ENCODE measurements around the gene IP6K3.

The IP6K3 gene

DNA sequence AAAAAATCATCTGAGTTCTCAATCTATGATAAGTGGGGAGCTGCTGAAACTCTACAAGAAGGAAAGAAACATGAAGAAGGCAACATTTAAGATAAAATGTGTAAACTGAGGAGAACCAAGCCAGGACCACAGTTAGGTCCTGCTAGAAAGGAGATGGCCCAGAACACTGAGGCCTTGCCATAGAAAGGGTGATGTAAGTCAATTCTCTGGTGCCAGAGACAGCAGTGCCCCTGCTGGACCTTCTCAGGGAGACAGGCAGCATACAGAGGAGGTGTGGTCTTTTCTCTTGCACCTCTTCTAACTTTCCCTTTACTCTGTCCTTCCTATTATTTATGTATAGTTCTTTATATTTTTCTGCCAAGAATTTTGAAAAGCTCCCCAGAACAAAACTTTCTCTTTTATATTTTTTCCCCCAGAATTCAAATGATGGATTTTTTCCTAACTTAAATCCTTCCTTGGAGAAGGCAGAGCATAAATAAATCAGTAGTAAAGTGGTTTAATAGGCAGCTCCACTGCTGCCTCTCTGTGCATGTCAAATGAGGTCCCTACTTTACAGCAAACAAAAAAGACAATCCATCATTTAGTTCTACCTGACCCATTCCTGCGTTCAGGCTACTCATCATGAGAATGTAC is 44.2 kb downstream of the IP6K3 start:
- peak; percentile 76 for DNase-seq

DNA sequence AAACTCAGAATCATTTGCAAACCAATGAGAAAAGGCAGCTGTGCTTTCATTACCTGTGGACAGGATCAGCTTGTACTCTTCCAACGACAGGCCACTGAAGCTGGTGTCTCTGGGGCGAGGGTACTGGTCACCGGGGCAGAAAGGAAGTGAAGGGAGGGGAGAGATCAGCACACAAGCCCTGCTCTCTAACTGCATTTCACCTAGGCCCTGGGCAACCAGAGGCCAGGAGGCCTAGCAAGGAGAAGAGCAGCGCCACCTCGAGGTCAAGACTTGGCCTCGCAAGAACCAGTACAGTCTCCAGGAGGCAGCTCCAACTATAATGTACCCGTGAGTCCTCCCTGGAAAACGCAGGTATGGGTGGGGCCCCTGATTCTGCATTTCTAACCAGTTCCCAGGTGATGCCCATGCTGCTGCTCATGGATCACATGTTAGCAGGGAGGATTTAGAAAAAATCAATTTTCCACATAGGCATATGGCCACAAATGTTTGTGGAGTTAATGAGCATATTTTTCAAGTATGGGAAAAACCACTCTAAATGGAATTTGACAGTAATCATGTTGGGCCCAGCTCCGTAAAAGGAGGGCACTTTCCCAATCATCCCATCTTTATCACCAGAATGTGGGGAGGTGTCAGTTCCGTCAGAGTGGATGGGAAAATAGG is 46.2 kb downstream of the IP6K3 start:
- peak; percentile 93 for DNase-seq

DNA sequence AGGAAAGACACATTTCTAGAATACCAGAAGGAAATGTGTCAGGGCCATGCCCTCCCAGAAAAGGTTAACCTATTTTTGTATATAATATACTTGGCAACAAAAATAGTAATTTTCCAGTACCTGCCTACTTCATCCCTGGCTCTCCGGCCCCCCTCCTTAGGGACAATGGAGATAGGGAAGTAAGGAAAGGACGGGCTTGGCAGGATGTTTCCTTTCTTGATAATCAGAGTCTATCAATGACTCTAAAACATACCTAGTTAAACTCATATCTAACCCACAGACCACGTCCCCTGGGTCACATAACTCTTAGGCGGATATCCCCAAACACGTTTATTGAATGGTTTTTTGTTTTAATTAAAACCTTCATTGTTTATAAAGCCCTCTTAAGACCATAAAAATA is 47.0 kb downstream of the IP6K3 start:
- no peak for DNase-seq

DNA sequence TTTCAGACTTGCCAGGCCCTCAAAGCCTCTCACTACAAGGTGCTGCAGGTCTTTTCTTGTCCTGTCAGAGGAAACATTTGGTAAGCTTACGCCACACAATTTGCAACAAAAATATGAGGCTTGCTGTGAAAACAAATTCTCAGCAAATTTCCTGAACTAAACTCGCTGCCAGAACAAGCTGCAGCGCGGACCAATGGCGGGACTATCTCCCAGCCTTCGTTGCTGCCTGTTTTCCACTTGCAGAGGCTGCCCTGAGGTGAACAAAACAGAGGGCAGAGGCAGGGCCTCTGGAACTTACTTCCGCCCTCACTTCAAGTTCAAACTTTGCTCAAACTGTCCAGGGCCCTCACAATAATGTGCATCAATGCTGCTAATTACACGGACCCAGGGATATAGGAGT is 47.6 kb downstream of the IP6K3 start:
- no peak for DNase-seq

DNA sequence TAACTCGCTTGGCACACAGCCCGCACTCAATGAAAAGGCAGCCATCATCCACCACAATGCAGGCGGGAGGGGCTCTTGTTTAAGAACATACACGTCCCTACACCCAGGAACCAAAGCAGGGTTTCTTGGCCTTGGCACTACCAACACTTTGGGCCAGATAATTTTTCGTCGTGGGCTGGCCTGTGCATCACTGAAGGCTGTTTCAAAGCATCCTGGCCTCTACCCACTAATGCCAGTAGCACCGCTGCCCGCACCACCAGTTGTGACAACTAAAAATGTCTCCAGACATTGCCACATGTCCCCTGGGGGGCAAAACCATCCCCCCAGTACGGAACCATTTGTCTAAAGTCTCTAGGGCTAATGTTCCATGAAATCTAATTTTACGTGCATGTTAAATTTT is 48.2 kb downstream of the IP6K3 start:
- no peak for DNase-seq

DNA sequence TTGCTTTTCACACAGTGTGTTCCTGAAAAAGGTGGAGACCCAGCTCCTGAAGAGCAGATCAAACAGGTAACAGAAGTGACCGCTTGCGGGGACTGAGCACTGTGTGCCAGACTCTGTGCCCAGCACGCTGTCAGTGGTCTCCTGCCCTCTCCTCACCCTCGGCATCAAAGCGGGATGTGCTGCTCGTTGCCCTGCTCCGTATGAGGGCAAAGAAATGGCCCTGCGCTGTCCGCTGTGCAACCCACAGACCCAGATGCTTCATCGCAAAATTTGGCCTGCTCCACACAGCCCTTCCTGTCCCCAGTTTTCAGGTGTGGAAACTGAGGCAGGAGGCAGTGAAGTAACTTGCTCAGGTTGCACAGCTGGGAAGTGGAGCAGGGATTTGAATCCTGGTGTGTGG is 48.9 kb downstream of the IP6K3 start:
- no peak for DNase-seq

DNA sequence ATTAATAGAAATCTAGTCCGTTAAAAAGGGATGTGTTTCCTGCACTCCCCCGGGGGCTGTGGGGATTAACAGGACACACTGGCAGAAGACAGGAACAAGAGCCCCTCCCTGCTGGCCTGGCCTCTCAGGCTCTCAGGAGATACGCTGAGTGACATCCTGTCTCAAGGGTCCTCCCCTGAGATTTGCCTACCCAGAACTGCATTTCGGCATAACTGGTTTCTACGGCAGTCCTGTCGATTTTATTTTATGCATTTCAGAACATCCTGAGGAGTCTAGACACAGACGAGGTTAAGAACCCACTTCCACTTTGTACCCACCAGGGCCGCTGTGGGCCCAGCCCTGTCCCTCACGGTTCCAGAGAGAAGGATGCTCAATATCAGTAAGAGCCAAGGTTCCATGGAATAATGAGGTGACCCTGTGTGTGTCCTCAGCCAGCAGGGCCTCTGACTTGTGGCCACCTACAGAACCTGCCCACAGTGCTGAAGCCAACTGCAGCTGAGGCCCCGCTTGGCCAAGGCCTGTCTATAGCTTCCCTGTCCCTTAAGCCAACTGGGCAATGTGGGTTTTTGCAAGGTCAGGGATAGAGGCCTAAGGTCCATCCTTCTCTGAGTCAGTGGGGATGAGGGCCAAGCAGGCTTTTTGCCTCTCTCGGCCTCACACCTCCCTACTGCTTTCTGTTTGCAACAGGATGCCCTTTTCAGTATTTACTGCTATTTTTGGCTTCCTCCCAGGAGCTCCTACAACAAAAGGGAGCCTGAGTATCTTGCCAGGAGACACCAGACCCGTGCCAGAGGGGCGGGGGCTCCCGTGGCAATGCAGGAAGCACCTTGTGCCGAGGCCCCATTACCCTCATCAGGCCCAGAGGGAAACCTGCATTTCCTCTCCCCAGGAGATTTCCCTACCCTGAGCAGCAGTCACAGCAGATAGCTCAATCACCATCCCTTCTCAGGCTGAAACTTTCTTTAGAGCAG is 49.9 kb downstream of the IP6K3 start:
- DNase-seq = no peak

DNA sequence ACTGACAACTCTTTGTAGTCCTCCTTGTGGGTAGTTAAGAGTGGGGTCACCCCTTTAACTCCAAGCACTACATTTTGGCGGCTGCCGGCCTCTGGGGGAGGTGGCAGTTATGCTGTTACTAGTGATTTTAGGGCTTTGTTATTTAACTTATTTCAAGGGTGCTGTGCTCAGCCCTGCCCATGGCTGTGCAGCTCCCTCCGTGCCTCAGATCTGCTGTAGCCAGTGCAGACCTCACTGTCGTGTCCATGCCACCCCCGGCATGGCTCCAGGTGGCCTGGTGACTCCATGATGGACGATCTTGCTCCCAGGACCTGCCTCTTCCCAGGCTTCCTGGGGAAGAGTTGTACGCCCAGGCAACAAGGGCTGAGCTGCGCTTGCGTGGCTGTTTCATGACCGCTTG is 50.6 kb downstream of the IP6K3 start:
- no peak for DNase-seq

DNA sequence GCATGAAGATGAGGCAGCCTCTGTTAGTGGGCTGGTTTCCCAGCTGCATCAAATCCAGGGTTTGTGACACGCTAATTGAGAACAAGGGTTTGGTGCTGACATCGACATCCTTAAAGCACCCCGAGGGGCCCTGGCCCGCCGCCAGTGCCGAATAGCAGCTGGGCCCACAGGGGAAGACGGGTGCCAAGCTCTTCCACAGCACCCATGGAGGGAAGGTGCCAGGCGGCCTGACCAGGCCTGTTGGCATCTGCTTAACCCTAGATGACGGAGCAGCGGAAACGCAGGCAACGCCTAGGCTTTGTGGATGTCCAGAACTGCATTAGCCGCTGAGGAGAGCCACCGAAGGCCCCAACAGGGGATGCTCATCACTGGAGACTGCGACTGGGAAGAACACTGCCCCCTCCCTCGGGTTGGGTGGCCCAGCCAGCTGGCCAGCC is 51.2 kb downstream of the IP6K3 start:
- no peak for DNase-seq

DNA sequence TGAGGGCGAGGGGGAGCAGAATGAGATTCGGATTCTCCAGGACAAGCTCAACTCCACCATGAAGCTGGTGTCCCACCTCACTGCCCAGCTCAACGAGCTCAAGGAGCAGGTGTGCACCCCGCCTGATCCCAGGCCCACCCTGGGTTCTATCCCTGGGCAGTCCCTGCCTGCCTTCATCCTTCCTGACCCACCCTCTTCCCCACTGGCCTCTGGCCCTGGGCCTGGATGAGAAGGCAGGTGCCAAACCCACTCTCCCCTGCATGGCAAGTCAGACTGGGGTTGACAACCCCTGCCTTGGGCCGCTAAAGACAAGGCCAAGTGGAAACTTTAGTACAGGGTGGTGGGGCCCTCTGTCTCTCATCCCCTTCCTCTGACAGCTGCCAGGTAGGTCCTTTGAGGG is 51.7 kb downstream of the IP6K3 start:
- DNase-seq = no peak

DNA sequence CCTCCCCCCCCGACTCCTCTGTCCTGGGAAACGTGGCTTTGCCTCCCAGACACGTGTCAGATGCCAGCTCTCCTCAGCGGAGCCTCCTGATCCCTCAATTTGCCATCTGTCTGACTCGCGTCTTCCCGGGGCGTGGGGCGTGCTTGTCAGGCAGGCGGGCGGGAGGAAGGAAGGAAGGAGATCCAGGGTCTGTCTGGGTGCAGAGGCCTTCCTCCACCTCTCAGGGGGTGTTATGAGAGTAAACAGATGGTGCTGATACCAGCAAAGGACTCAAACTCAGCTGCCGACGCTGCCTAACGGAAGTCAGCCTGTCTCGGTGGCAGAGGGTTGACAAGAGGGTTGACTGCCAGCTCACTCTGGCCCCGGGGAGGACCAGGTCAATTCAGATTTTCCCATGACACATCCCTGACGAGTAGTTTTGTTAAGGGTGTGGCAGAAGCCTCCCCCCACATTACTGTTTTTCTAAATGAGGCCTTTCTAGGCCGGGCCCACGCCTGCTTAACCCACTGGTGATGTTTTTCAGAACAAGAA is 52.2 kb downstream of the IP6K3 start:
- DNase-seq = no peak

DNA sequence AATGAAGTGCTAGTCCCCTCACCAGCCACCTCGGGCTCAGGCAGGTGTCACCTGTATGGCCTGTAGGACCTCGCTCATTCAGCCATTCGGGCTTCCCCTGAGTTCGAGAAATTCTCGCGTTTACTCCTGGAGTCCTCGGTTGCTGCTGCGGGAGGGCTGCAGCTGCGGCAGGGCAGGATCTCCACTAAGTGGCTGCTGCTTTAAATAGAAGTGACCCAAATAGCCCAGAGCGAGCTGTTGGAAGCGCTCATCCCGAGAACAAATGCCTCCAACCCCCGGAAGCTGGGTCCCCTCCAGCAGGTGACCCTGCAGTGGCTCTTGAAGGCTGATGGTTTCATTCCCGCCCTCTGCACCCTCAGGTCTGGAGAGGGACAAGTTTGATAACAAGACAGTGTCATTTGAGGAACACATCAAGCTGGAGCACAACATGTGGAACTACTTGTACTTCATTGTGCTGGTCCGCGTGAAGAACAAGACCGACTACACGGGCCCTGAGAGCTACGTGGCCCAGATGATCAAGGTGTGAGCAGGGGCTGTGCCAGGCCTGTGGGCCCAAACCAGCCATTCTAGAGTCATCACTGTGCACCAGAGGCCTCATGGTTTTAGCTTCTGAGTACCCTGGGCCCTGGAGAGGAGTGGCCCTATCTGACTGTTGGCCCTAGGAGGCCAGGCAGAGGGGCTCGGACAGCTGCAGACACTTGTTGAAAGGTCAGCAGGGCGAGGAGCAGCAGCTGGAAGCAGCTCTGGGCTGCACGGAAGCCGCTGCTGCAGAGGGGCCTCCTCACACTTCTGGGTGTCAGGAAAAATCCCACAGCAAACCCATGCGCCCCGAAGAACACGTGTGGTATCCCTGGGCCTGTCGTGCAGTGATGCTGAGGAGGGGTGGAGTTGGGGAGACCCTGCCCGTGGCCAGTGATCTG is 53.3 kb downstream of the IP6K3 start:
- no peak for DNase-seq

DNA sequence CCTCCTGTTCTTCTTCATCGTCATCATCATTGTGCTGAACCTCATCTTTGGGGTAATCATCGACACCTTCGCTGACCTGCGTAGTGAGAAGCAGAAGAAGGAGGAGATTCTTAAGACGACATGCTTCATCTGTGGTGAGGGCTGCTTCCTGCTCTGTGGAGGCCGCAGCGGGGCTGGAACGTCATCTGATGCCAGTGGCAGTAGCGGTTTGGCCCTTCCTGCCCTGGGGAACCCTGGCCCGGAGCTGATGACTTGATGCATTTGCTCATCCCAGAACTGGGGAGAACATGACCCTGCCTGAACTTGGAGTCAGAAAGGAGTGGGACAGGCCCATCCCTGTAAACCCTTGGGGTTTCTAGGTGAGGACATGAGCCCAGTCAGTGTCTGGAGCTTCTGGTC is 53.9 kb downstream of the IP6K3 start:
- DNase-seq = no peak

DNA sequence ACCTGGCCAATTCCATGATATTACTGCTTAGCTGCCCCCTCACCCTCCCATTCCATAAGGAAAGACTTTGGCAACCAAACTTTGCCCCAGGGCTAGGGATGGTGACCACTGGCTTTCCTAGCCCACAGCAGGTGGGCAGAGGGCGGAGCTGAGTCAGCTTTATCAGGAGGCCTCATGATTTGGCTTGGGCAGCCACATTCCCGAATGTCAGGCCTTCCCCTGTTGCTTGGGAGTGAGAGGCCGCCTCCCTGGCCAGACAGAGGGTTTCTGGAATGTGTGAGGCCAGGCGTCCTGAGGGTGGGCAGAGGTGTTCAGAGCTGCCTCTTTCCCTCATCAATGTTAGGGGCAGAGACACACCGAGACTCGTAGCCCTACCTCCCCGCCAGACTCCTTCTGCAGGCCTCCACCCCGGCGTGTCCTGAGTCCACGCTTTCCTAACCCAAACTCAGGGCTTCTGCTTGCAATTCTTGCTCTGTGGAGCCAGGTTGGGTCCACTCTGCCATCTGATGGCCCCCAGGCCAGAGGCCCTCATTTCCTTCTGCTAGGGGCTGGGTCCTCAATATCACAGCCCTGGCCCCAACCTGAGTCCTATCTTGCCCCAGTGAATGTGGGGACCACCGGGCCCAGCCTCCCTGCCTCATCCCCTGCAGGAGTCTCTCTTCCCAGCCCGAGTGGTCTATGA is 54.5 kb downstream of the IP6K3 start:
- peak; percentile 69 for DNase-seq

DNA sequence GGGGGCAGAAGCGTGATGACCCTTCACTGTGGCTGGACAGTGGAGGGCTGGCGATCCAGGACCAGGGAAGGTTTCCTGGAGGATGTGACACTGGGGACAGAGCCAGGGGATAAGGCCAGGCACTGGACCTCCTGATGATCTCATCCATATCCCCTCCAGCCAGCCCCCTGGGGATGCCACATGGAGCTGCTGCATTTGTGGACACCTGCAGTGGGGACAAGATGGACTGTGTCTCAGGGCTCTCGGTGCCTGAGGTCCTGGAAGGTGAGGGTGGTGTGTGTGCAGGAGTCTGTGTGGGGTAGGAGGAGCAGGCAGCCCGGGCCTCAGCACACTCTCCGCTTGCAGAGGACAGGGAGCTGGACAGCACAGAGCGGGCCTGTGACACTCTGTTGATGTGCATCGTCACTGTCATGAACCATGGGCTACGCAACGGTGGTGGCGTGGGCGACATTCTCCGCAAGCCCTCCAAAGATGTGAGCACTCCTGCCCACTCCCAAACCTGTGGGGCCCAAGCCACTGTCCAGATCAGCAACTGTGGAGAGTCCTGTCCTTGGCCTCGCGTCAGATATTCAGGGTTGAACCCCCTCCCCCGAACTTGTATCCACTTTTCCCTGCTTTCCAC is 55.1 kb downstream of the IP6K3 start:
- DNase-seq = no peak

DNA sequence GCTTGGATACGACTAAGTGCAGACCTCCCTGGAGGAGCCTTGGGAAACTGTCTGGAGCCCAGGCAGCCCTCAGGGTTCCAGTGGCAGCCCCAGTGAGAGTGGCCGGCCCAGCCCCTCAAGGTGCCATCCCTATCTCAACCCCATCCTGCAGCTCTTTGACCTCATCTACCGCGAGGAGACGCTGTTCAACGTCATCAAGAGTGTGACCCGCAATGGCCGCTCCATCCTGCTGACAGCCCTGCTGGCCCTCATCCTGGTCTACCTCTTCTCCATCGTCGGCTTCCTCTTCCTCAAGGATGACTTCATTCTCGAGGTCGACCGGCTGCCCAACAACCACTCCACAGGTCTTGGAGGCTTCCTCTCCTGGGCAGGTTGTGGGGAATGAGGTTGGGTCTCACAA is 55.9 kb downstream of the IP6K3 start:
- DNase-seq = no peak

DNA sequence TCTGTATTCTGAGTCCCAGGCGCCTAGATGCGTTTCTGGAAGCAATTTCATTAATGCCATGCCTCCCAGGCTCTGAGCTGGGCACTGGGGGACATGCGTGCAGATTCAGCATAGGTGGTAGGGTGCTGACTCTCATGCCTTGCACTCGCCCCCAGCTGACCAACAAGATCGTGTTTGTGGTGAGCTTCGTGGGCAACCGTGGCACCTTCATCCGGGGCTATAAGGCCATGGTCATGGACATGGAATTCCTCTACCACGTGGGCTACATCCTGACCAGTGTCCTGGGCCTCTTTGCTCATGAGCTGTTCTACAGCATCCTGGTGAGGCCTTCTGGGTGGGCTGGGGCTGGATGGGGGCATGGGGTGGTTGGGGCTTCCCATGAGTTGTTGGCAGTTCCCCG is 56.8 kb downstream of the IP6K3 start:
- no peak for DNase-seq

DNA sequence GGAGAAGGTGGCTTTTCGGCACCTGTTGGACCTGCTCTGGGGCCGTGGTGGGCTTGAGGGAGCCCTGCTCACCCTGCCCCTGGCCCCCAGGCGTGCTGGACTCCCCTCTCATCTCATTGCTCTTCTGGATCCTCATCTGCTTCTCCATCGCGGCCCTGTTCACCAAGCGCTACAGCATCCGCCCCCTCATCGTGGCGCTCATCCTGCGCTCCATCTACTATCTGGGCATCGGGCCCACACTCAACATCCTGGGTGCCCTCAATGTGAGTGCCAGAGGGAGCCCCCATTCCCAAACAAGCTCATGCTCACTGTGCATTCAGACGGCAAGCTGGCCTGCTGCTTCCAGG is 57.6 kb downstream of the IP6K3 start:
- no peak for DNase-seq

DNA sequence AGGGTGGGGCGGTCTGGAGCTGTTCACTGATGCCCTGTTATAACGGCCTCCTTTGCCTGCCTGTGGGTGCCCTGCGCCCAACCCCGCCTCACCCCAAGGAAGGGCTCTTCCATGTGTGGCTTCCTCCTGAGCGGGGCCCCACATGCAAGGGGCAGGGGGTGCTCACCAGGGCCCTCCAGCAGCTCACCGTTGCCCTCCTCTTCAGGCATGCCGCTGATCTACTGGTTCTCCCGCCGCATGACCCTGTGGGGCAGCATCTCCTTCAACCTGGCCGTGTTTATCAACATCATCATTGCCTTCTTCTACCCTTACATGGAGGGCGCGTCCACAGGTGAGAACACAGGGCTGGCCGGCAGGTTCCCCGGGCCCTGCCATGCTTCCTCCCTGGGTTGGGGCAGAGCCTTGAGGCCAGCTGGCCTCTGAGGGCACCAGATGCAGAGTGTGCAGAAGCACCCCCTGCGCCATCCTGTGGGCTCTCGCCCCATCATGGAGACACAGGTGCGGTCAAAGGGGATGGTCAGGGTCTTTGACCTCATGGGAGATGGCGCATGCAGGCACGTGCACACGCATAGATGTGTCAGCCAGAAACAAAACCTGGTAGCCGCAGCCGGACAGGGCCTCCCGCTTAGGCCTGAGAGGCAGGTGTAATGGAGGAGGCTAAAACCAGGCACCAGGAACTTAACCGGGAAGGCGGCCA is 58.1 kb downstream of the IP6K3 start:
- no peak for DNase-seq

DNA sequence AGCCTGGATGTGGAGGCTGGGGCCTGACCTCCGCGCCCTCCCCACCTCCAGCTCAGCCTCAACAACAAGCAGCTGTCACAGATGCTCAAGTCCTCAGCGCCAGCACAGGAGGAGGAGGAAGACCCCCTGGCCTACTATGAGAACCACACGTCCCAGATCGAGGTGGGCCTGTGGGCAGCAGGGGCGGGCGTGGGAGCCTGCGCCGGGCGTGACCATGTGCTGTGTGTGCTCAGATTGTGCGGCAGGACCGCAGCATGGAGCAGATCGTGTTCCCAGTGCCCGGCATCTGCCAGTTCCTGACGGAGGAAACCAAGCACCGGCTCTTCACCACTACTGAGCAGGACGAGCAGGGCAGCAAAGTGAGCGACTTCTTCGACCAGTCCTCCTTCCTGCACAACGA is 58.7 kb downstream of the IP6K3 start:
- DNase-seq = no peak

All from islet precursor cell (in vitro differentiated cells).